ENCODE results near the gene LEPR.

DNA sequence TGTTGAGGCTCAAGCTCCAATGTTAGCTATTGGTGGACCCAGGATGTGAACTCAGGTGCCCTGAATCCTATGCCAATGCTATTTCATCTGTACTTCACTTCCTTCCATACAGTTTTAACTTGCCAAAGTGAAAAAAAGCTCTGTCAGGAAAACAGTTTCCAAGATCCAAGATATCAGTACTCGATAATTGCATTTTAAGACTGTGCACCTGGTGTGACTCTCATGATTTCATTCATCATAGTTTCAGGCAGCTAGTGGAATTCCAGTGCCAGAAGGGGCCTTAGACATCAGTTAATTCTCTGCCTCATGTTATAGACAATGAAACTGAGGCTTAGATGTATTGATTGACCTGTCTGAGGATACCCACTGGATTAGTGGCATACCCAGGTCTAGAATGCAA, 26.5 kb upstream of the LEPR start:
- TF ChIP-seq, protein P1, sequence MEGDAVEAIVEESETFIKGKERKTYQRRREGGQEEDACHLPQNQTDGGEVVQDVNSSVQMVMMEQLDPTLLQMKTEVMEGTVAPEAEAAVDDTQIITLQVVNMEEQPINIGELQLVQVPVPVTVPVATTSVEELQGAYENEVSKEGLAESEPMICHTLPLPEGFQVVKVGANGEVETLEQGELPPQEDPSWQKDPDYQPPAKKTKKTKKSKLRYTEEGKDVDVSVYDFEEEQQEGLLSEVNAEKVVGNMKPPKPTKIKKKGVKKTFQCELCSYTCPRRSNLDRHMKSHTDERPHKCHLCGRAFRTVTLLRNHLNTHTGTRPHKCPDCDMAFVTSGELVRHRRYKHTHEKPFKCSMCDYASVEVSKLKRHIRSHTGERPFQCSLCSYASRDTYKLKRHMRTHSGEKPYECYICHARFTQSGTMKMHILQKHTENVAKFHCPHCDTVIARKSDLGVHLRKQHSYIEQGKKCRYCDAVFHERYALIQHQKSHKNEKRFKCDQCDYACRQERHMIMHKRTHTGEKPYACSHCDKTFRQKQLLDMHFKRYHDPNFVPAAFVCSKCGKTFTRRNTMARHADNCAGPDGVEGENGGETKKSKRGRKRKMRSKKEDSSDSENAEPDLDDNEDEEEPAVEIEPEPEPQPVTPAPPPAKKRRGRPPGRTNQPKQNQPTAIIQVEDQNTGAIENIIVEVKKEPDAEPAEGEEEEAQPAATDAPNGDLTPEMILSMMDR (IDR thresholded peaks at IDR 0.05; ENCODE audit: low read depth, low read length), result no peak
- TF ChIP-seq EZH2phosphoT487 (IDR thresholded peaks at IDR 0.05; ENCODE audit: low read depth), result no peak
